ENCODE data around the gene ZFAND2B.
"Not testable (repeated sequence)": the region's sequence is repeated elsewhere in the genome, so short reads cannot be mapped to it uniquely, and the experiment has no call there.

The ZFAND2B gene

DNA sequence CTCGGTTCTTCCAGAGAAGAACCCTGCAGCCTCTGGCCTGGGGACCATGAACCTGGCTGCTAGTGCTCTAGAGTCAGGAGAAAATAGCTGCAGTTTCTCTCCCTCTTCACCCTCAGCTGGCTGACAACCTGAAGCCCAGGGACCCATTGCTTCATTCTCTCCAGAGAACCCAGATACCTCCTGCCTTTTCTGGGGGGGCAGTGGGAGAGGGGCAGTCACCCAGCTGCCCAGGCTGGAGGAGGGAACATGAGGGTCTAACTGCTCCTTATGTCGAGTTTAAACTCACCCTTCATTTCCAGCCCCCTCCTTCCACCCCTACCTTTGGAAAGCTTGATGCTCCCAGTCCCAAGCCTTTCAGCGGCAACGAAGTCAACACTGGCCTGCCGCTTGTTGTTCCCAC is 7.6 kb upstream of the ZFAND2B start:
- in situ Hi-C loops (cut with HindIII; ENCODE audit: low pct_ligation_motif_present, low pct_unique_long_range_greater_than_20kb, low sequenced_read_pairs), result no loop called here
- no peak for DNase-seq

DNA sequence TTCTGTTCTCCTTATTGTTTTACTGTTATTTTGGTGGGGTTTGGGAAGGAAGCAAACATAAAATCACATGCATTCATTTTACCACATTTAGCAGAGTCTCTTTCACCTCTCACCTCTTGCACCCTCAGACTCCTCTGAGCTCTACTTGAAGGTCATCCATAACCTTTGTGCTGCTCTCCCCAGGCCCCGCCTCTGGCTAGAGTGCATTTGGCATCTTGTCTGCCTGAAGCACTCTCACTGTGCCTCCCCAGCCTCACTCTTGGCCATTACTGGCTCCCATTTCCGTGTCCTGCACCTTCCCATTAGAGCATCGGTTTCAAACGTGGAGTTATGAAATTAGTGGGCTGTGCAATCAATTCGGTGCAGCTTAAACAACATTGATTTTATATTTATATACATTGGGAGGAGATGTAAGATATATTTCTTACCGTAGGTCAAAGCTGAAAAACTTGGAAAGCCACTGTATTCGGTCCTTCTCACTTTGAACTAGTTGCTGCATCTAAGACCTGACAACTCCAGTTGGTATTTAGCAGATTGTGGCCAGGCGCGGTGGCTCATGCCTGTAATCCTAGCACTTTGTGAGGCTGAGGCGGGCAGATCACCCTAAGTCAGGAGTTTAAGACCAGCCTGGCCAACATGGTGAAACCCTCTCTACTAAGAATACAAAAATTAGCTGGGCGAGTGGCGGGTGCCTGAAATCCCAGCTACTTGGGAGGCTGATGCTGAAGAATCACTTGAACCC is 6.9 kb upstream of the ZFAND2B start:
- in situ Hi-C loops (cut with HindIII; ENCODE audit: low pct_ligation_motif_present, low pct_unique_long_range_greater_than_20kb, low sequenced_read_pairs), result no loop called here
- no peak for DNase-seq

DNA sequence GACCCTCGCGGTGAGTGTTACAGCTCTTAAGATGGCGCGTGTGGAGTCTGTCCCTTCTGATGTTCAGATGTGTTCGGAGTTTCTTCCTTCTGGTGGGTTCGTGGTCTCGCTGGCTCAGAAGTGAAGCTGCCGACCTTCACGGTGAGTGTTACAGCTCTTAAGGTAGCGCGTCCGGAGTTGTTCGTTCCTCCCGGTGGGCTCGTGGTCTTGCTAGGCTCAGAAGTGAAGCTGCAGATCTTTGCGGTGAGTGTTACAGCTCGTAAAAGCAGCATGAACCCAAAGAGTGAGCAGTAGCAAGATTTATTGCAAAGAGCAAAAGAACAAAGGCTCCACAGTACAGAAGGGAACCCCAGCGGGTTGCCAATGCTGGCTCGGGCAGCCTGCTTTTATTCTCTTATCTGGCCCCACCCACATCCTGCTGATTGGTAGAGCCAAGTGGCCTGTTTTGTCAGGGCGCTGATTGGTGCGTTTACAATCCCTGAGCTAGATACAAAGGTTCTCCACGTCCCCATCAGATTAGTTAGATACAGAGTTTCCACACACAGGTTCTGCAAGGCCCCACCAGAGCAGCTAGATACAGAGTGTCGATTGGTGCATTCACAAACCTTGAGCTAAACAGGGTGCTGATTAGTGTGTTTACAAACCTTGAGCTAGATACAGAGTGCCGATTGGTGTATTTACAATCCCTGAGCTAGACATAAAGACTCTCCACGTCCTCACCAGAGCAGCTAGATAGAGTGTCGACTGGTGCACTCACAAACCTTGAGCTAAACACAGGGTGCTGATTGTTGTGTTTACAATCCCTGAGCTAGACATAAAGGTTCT is 5.9 kb upstream of the ZFAND2B start:
- in situ Hi-C loops (cut with HindIII; ENCODE audit: low pct_ligation_motif_present, low pct_unique_long_range_greater_than_20kb, low sequenced_read_pairs); DNase-seq: not testable (repeated sequence)

DNA sequence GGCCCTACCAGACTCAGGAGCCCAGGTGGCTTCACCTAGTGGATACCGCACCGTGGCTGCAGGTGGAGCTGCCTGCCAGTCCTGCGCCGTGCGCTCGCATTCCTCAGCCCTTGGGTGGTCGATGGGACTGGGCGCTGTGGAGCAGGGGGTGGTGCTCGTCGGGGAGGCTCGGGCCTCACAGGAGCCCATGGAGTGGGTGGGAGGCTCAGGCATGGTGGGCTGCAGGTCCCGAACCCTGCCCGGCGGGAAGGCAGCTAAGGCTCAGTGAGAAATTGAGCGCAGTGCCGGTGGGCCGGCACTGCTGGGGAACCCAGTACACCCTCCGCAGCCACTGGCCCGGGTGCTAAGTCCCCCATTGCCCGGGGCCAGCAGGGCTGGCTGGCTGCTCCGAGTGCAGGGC is 5.3 kb upstream of the ZFAND2B start:
- DNase-seq; in situ Hi-C loops (cut with HindIII; ENCODE audit: low pct_ligation_motif_present, low pct_unique_long_range_greater_than_20kb, low sequenced_read_pairs): not testable (repeated sequence)

DNA sequence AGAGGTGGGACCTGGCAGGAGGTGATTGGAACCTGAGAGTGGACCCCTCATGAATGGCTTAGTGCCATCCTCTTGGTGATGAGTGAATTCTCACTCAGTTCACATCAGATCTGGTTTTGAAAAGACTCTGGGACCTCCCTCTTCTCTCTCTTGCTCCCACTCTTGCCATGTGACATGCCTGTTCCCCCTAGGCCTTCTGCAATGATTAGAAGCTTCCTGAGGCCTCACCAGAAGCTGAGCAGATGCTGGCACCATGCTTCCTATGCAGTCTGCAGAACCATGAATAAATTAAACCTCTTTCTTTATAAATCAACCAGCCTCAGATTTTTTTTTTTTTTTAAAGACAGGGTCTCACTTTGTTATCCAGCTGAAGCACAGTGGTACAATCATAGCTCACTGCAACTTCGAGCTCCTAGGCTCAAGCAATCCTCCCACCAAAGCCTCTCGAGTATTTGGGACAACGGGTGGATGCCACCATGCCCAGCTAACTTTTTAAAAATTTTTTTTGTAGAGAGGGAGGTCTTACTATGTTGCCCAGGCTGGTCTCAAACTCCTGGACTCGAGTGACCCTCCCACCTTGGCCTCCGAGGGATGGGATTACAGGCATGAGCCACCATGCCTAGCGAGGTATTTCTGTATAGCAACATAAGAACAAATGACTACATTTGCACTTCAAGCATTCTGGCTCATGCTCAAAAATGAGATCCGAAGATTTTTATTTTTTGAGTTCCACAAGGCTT is 2.0 kb upstream of the ZFAND2B start:
- in situ Hi-C loops (cut with HindIII; ENCODE audit: low pct_ligation_motif_present, low pct_unique_long_range_greater_than_20kb, low sequenced_read_pairs), result no loop called here
- no peak for DNase-seq

DNA sequence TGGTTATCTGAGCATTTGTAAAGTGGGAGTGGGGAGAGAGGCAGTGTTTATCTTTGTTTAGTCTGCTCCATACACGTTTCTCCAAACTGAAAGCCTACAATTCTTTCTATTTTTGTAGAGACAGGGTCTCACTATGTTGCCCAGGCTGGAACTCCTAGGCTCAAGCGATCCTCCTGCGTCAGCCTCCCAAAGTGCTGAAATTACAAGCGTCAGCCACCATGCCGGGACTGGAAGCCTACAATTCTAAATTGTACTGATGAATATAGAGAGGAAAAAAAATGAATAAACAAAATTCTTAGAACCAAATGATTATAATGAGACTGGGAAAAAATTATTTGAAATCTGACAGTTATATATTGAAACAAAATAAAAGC is 1.4 kb upstream of the ZFAND2B start:
- in situ Hi-C loops (cut with HindIII; ENCODE audit: low pct_ligation_motif_present, low pct_unique_long_range_greater_than_20kb, low sequenced_read_pairs), result no loop called here
- DNase-seq, result no peak

DNA sequence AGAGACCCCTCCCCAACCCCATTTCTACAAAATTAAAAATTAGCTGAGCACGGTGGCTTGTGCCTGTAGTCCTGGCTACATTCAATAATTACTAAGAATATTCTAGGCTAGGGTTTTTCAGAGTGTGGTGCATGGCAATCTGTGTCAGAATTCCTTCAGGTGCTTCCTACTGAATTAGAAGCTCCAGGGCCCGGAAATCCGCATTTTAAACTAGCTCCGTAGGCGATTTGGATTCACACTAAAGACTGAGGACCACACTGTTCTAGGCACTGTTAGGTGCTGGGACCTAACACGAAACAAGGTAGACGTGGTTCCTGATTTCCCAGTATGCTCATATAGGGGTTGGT is 628 bp upstream of the ZFAND2B start:
- in situ Hi-C loops (cut with HindIII; ENCODE audit: low pct_ligation_motif_present, low pct_unique_long_range_greater_than_20kb, low sequenced_read_pairs), result no loop called here
- no peak for DNase-seq

DNA sequence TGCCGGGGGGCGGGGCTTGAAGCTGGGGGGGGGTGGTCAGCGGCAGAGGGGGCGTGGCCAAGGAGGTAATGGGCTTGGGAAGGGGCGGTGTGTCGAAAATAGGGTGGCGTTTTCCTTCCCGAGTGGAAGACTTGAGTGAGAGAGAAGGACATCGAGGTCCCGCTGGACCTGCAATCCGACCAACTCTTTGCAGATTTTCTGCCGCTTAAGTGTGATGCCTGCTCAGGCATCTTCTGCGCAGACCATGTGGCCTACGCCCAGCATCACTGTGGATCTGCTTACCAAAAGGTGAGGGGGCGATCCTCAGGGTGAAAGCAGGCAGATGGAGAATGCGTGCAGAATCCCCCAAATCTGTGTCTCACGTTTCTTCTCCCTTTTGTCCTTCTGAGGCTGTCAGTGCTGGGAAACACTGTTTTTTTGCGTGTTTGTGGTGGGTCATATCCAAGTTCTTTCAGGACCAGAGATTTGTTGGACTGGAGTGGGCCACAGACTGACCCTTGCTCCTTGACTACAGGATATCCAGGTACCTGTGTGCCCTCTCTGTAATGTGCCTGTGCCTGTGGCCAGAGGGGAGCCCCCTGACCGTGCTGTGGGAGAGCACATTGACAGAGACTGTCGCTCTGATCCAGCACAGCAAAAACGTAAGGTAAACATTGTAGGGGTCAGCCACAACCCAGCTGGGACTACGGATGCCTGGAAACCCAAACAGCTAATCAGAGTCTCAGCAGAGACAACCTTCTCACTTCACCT is 727 bp downstream of the ZFAND2B start:
- DNase-seq, result no peak
- in situ Hi-C loops (cut with HindIII; ENCODE audit: low pct_ligation_motif_present, low pct_unique_long_range_greater_than_20kb, low sequenced_read_pairs), result no loop called here

DNA sequence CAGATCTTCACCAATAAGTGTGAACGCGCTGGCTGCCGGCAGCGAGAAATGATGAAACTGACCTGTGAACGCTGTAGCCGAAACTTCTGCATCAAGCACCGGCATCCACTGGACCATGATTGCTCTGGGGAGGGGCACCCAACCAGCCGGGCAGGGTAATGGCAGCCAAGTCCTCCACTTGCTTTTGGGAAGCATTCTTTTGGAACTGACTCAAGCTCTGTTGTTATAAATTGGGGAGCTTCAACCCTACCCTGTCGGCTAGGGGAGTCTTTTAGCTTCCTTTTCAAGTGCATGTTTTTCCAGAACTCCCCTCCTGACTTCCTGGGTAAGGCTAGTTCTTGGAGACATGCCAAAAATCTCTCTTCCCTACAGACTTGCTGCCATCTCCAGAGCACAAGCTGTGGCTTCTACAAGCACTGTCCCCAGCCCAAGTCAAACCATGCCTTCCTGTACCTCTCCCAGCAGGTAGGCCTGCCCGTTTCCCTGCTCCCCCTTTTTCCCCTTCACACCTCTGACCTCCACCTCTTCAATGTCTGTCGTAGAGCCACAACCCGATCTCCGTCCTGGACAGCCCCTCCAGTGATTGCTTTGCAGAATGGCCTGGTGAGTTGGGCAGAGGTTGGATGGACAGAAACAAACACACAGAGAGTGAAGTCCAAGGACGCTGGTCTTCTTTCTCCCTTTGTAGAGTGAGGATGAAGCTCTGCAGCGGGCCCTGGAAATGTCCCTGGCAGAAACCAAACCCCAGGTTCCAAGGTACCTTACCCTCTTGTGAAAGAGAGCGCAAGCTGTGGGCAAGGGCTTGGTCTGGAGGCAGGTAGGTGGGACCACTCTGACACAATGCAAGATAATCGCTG is 1.5 kb downstream of the ZFAND2B start:
- in situ Hi-C loops (cut with HindIII; ENCODE audit: low pct_ligation_motif_present, low pct_unique_long_range_greater_than_20kb, low sequenced_read_pairs), result no loop called here
- peak; percentile 18 for DNase-seq

DNA sequence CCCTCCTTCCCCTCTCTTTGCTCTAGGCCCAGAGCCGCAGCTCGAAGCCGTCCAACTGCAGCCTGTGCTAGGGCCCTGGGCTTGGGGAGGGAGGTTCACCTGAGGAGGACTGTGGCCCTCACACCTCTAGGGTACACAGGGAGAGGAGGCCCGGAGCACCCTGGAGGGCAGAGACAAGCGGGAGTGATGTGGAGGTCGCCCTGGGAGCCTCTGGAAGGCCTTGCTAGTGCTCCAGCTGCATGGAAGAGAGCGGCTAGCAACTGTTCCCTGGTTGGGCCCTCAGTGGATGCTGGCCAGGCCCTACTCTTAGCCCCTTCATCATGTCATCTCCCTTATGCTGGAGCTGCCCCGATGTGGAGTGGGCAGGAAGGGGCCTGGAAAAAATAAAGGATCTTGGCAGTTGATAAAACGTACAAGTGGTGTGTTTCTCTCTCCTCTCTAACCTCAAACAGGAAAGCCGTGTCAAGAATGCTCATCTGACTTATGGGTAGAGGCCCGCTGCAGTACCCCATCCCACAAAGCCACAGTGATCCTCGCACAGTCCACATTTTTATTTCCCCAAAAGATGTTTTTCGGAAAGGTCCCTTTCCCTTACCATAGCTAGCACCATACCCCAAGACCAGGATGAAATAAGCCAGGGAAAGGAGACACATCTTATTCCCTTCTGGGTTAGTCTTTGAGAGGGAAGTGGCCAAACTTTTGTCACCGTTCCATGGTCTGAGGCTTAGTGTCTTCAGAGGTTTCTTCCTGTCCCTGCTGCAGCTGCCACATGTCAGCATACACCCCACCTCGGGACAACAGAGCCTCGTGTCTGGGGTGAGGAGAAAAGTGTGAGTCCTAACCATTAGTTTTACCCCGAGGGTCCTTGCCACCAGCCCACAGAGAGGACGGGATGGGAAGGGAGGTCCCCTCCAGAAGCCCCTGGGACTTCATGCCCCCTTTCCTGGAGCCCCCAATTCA is 2.9 kb downstream of the ZFAND2B start:
- in situ Hi-C loops (cut with HindIII; ENCODE audit: low pct_ligation_motif_present, low pct_unique_long_range_greater_than_20kb, low sequenced_read_pairs), result no loop called here
- no peak for DNase-seq

DNA sequence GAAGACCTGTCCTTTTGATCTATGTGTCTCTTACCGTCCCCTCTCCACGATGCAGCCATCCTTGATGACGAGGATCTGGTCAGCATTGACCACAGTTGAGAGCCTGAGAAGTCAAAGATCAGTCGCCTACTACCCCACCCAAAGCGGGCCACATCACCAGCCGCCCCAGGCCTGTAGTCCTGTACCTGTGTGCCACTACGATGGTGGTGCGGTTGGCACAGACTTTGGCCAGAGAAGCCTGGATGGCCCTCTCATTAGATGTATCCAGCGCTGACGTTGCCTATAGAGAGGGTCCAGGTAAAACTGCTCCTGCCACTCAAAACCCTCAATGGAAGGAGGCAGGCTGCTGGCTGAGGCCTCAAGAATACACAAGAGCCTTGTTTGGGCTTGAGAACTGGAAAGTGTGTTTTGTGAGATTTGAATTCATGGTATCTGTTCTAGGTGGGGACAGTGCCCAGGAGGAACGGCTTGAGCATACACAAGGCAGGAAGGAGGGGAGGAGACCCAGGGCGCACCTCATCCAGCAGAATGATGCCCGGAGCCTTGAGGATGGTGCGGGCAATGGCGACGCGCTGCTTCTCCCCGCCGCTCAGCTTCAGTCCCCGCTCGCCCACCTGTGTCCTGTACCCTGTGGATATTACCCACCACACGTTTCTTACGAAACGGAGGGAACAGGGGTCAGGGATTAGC is 3.8 kb downstream of the ZFAND2B start:
- no peak for DNase-seq
- in situ Hi-C loops (cut with HindIII; ENCODE audit: low pct_ligation_motif_present, low pct_unique_long_range_greater_than_20kb, low sequenced_read_pairs), result no loop called here

DNA sequence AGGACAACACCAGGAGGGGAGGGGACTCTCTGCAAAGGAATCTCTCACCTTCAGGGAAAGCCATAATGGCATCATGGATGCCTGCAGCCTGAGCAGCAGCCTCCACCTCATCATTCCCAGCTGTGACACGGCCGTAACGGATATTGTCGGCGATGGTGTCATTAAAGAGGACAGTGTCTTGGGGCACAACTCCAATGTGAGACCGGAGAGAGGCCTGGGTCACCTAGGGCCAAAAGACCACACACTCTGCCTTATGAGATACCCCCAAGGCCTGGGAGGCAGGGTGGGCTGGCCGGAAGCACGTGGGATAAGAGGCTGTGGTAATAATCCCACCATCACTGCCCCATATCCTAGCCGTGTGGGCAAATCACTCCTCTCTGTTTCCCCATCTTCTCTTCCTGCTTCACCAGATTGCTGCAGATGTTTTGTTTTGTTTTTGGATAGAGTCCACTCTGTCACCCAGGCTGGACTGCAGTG is 4.3 kb downstream of the ZFAND2B start:
- in situ Hi-C loops (cut with HindIII; ENCODE audit: low pct_ligation_motif_present, low pct_unique_long_range_greater_than_20kb, low sequenced_read_pairs), result no loop called here
- no peak for DNase-seq

DNA sequence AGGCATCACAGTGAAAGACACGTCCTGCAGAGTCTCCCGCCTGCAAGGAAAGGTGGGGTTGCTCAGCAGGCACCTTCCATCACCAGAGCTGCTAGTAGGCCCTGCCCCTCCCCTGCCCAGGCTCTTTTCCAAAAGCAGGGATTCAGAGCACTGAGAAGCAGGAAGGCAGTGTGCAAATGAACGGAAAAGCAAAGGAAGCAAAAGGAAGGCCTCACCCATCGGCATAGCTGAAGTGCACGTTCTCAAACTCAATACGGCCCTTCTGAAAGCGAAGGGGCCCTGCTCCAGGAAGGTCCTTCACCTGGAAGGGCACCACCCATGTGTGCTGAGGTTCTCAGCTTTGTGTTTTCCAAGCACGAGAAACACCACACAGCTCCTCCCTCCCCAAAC is 6.4 kb downstream of the ZFAND2B start:
- DNase-seq, result no peak
- in situ Hi-C loops (cut with HindIII; ENCODE audit: low pct_ligation_motif_present, low pct_unique_long_range_greater_than_20kb, low sequenced_read_pairs), result no loop called here

DNA sequence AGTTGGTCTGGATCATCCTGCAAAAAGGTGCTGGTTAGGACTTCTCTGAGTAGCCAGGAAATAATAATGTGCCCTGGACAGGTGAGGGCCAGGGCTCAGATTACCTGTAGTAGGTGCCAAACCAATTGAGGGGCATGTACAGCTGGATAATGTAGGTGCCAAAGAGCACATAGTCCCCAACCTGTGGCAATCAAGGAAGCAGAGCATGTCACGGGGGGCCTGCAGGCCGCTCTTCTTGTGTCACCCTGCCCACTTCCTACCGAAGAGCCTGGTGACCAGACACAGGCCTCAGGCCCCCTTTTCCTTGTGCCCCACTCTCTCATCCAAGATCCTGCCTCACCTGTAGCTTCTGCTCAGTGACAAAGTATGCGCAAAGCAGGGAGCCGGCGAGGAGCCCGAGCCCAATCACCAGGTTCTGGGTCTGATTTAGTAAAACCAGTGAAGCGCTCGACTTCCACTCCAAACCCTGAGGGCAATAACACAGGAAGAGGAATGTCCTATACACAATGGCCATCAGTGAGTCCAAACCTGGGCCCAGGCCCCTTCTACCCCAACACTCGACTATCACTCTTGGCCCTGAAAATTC is 7.0 kb downstream of the ZFAND2B start:
- in situ Hi-C loops (cut with HindIII; ENCODE audit: low pct_ligation_motif_present, low pct_unique_long_range_greater_than_20kb, low sequenced_read_pairs), result no loop called here
- no peak for DNase-seq

DNA sequence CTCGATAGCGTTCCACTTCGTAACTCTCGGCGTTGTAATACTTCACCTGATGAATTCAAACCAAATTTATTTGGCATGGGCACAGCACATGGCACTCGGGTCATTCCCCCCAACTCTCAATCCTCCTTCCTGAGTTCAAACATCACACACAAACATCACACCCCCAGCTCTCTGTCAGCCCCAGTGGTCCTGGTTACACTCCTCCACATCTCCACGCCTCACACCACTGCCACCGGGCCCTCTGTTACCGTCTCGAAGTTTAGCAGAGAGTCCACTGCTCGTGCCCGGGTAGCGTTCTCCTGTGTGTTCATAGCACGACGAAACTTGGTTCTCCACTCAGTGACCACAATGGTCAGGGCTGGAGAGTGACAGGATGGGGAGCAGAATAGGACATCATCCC is 7.6 kb downstream of the ZFAND2B start:
- DNase-seq, result no peak
- in situ Hi-C loops (cut with HindIII; ENCODE audit: low pct_ligation_motif_present, low pct_unique_long_range_greater_than_20kb, low sequenced_read_pairs), result no loop called here

DNA sequence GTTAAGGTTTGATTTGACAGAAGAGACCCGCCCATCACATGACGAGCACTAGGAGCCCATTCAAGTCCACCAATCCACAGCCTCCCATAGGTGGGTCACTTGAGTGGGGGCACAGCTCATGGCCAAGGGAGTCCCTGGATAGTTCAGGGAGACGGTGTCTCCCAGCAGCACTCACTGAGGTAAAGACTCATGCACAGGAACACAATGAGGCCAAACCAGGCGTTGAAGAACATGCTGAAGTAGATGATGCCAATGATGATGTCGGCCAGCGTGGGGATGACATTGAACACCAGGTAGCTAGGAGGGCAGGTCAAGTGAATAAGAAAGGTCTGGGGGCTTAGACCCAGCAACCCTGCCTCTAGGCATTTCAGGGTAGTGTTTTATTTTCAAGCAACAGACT is 8.2 kb downstream of the ZFAND2B start:
- no peak for DNase-seq
- in situ Hi-C loops (cut with HindIII; ENCODE audit: low pct_ligation_motif_present, low pct_unique_long_range_greater_than_20kb, low sequenced_read_pairs), result no loop called here
